Activated CD4-positive, alpha-beta memory T cell treated with anti-CD3 and anti-CD28 coated beads for 36 hours (primary cell): ENCODE measurements around the gene KCNK15. TPM values are rescaled to one million over a fixed set of nuclear protein-coding genes. Genes with fewer than 3 reads are reported as not detected.

Experiments
- total RNA-seq, 2 experiments: library from RNA; stranded (reverse); gene quantifications; one replicate each; pipeline ENCODE4 v1.2.3, GENCODE V29; 2021

KCNK15 gene
- total RNA-seq, 2 experiments from 2014 or later = 0.71 to 0.77 TPM

Other genes with a start within 250 kb of the KCNK15 start
- gene SERINC3, start 223.8 kb upstream of the KCNK15 start, total RNA-seq = 10 to 100 TPM; 57.3 to 58.6 TPM
- gene PKIG, start 163.3 kb upstream of the KCNK15 start, total RNA-seq = 1 to 10 TPM; 2.9 to 4.1 TPM
- gene ADA, start 94.2 kb upstream of the KCNK15 start, total RNA-seq = 10 to 100 TPM; 35.7 to 38.0 TPM
- gene CCN5, start 30.5 kb upstream of the KCNK15 start, total RNA-seq = not detected
- not detected for gene RIMS4, start 64.7 kb downstream of the KCNK15 start, total RNA-seq
- gene YWHAB, start 139.8 kb downstream of the KCNK15 start, total RNA-seq = 100 to 1,000 TPM; 280 to 284 TPM
- gene PABPC1L, start 164.2 kb downstream of the KCNK15 start, total RNA-seq = 10 to 100 TPM; 61.5 to 70.7 TPM
- gene TOMM34, start 214.5 kb downstream of the KCNK15 start, total RNA-seq = 10 to 100 TPM; 56.3 to 58.4 TPM
- 100 to 1,000 TPM; 126 to 128 TPM for gene STK4, start 220.6 kb downstream of the KCNK15 start, total RNA-seq